Hematopoietic multipotent progenitor cell treated with erythropoietin and hydrocortisone succinate and interleukin-3 and kit ligand, for 17 days (in vitro differentiated cells): ENCODE measurements around the gene BRD3.
A peak's percentile ranks its signal among the peaks of the same experiment; 100 is the strongest.
"Not testable (repeated sequence)": the region's sequence is repeated elsewhere in the genome, so short reads cannot be mapped to it uniquely, and the experiment has no call there.

Source experiments
- DNase-seq: peaks from one replicate; pipeline ENCODE4 v3.0.0-alpha.2; 2015; ENCODE audit warnings: low spot score

The BRD3 gene

GRCh38 chr9:134067904-134068743 lies at the start of gene BRD3:
Gene BRD3, minus strand, starts transcription at chr9:134068026. Its CDS starts 14,549 bp downstream, at chr9:134053477.
- DNase-seq, result peak; percentile 82

GRCh38 chr9:134112561-134112960 lies 44.7 kb upstream of the BRD3 start:
- no peak for DNase-seq

- DNase-seq, result no peak
Measured at GRCh38 chr9:134111064-134111463, 43.2 kb upstream of the BRD3 start.

GRCh38 chr9:134103391-134103998 lies 35.7 kb upstream of the BRD3 start:
- DNase-seq, result no peak

- DNase-seq, result no peak
Measured at GRCh38 chr9:134101623-134102149, 33.9 kb upstream of the BRD3 start.

DNA sequence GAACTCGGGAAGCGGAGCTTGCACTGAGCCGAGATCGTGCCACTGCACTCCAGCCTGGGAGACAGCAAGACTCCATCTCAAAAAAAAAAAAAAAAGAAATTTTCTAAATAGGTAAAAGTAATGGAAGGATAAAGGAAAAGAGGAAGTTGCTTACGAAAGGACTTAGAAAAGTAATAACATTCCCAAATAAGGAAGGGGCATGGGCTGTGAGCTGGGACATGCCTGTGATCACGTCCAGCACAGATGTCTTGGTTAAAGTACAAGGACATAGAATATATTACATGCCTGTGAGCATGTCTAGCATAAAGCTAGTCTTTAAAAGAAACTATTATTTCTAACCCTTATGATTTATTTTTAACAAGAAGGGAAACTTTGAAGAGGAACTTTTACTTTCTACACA lies 33.3 kb upstream of the BRD3 start:
- DNase-seq, result not testable (repeated sequence)

- DNase-seq, result no peak
Measured at GRCh38 chr9:134100040-134100439, 32.2 kb upstream of the BRD3 start.

GRCh38 chr9:134099123-134099761 lies 31.4 kb upstream of the BRD3 start:
- peak; percentile 58 for DNase-seq

DNA sequence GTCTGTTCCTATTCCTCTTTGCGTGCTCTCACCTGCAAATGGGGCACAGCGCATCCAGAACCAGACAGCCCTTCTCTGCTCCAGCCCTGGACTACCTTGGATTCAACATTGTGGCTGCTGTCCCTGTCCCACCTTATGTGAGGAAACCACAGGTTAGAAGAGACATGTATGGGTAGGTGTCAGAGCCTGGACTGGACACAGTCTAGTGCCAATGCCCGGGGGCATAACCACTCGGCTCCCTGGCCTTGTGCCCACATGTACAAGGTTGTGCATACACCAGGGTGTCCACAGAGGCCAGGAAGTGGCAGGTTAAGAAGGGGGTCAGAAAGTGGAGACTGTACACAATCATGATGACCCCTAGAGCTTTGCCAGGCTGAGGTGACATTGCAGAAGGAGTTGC lies 22.1 kb upstream of the BRD3 start:
- no peak for DNase-seq

DNA sequence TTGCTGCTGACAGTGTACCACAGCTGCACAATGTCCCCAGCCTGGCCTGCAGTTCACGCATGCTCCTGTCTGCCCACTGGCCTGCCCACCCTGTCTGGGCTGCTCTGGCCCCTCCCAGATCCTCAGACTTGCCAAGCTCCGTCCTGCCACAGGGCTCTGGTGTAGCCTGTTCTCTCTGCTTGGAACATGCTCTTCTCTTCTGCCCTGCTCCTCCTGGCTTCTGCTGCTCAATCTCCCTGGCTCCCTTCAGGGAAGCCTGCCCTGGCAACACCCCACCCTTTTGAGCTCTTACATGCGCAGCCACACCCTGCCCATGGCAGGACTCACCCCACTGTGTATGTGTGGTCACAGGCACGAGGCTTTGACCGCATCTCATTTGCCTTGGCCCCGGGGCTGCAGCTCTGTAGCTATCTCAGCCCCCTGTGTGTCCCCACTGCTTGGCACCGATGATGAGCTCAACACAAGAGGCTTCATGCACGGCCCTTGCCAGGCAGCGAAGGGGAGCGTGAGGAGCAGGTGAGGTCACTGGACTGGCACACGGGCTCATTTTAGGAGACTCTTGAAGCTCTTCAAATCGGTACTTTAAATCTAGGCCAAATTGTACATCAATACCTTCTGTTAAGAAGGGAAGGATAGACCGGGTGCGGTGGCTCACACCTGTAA lies 20.4 kb upstream of the BRD3 start:
- DNase-seq, result no peak

- no peak for DNase-seq
Measured at GRCh38 chr9:134085674-134086073, 17.8 kb upstream of the BRD3 start.

GRCh38 chr9:134083451-134083850 lies 15.6 kb upstream of the BRD3 start:
- DNase-seq, result no peak

DNA sequence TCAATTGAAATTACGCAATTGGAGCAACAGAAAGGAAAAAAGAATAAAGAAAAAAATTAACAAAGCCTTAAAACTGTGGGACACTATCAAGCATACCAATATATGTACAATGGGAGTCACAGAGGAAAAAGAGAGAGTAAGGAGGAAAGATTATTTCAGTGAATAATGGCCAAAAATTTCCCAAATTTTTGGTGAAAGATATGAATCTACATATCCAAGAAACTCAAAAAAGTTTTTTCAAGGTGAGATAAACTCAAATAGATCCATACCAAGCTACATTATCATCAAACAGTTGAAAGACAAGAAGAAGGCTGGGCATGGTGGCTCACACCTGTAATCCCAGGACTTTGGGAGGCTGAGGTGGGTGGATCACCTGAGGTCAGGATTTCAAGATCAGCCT lies 8.8 kb upstream of the BRD3 start:
- no peak for DNase-seq

GRCh38 chr9:134075689-134076088 lies 7.9 kb upstream of the BRD3 start:
- not testable (repeated sequence) for DNase-seq

DNA sequence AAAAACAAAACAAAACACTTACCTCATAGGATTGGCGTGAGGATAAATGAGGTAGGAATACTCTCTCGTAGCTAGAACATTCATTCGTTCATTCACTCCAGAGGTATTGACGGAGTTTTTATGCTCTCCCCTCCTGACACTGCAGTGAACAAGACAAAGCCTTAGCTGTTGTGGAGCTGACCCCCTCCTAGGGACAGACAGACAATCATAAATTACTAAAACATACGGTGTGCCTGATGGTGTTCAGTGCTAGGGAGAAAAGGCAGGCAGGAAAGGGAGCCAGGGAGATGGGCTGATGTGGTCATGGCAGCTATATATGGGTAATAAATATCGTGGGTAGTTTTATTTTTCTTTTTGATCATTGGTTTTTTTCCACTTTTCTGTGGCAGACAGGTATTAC lies 5.7 kb upstream of the BRD3 start:
- no peak for DNase-seq

DNA sequence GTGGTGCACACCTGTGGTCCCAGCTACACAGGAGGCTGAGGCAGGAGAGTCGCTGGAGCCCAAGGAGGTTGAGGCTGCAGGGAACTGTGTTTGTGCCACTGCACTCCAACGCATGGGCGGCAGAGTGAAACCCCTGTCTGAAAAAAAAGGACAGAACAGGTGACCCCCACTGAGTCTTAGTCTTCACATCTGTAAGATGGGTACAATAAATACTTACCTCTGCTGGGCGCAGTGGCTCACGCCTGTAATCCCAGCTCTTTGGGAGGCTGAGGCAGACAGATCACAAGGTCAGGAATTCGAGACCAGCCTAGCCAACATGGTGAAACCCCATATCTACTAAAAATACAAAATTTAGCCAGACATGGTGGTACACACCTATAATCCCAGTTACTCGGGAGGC lies 4.9 kb upstream of the BRD3 start:
- DNase-seq, result not testable (repeated sequence)

DNA sequence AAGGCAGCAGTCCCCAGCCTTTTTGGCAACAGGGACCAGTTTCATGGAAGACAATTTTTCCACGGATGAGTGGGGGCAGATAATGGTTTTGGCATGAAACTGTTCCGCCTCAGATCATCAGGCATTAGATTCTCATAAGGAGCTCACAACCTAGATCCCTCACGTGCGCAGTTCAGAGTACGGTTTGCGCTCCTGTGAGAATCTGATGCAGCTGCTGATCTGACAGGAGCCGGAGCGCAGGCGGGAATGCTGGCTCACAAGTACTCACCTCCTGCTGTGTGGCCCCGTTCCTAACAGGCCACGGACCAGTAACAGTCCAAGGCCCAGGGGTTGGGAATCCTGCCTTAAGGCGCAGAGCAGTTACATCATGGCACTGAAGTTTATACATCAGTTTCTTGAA lies 3.3 kb upstream of the BRD3 start:
- DNase-seq, result no peak

DNA sequence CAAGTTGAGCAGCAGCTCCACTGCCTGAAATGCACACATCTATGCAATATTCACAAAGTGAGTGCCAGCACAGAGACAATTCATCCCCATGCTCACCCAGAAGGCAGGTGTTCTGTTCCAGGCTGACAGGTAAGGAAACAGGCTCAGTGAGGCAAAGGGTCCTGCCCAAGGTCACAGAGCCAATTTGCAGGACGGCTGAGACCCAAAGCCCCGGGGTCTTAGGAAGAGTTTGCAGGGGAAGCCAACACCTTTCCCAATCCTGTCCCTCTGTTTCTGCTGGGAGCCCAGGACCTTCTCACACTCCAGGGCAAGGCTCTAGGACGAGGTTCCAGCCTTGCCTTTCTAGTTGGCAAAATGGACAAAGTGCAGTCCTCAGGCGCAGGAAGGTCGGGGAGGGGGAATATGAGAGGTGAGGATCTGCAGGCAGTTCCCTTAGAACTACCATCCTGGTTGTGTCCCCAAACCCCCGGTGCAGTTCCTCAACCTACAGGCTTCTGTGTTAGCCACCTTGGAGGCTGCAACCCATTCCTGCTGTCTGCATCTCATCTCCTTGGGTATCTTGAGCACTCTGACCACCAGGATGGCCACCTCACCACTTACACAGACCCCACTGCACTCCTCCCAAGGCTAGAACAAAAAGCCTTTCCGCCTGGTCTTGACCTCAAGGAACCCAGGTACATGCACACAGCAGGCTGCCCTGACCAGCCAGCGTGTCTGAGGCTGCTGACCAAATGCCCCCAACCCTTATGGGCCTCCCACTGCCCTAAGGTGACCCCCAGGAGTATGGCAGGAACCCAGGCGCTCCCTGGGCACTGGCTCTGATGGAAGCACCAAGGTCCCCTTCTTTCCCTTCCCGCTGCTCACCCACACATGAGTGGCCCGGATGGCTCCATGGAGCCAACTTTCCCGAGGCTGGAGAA lies 1.9 kb upstream of the BRD3 start:
- DNase-seq, result no peak

DNA sequence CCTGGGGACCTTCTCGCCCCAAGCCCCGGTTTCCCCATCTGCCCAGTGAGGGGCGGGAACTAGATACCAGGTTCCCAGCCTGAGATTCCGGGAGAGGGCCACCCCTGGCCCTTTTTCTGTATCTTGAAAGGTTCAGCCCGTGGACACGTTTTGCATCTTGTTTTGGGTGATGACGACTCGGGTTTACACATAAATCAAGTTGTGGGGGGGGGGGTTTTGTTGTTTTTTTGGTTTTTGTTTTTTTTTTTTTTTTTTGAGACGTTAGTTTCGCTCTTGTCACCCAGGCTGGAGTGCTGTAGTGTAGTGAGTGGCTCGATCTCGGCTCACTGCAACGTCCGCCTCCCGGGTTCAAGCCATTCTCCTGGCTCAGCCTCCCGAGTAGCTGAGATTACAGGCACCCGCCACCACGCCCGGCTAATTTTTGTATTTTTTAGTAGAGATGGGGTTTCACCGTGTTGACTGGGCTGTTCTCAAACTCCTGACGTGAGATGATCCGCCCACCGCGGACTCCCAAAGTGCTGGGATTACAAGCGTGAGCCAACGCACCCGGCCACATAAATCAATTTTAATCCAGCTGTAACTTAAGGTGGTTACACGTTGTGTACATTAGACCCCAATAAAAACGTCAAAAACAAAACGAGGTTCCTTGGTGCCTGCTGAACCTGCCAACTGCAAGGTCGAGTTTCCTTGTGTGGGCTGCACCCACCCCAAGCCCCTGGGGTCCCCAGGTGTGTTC lies 1.1 kb upstream of the BRD3 start:
- DNase-seq, result no peak
